ENCODE results near the gene DDX31.

- no peak for TF ChIP-seq TAF1 (IDR thresholded peaks at IDR 0.05; ENCODE audit: borderline replicate concordance, insufficient read depth, low read length)
- no peak for TF ChIP-seq SIN3A (IDR thresholded peaks at IDR 0.05; ENCODE audit: borderline replicate concordance, insufficient read depth, low read length)
- TF ChIP-seq REST (IDR thresholded peaks at IDR 0.05; ENCODE audit: insufficient read depth in 1 of 2, low read depth in 2 of 2, low read length in 2 of 2), result no peak
These were observed 60.0 kb downstream of the DDX31 start for GRCh38 chr9:132609829-132610228.
